ENCODE measurements around the gene YBX2.

DNA sequence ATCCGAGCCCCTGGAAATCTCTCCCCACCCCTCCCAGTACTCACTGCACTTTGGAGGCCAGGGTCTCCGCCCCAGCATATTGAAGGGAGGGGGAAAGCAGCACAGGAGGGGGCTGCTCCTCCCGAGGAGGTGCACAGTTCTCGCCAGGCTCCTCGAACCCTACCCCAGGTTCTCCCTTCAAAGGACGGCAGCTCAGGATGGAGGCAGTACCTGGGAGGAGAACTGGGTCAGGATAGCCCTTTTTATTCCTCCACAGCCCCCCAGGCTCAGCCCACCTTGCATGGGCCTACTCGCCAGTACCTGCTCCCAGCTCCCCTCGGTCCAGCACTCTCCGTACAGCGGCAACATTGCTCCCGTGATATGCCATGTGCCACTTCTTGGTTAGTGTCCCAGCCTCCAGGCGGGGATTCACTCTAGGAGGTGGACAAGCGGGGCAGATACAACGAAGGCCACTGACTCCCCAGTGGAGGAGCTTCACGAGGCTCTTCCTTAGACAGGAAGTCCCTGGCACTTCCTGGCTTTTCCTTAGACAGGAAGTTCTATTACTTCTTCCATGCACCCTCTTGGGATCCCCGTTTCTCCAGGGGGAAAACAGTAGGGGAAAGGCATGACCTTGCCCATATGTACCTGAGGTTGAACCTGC, 22.8 kb upstream of the YBX2 start:
- TF ChIP-seq POLR2A (IDR thresholded peaks at IDR 0.05; ENCODE audit: low read length): no peak
- TF ChIP-seq GATA1 (IDR thresholded peaks at IDR 0.05; ENCODE audit: low read depth, low read length): no peak
